ENCODE measurements around the gene UGT3A1.

The UGT3A1 gene

GRCh38 chr5:35908814-35909213 is 82.4 kb downstream of the UGT3A1 start:
- no peak for DNase-seq (ENCODE audit: low read depth)

- no peak for DNase-seq (ENCODE audit: low read depth)
Measured at GRCh38 chr5:35908228-35908627, 83.0 kb downstream of the UGT3A1 start.

- DNase-seq (ENCODE audit: low read depth) = no peak
Measured at GRCh38 chr5:35904443-35905132, 86.6 kb downstream of the UGT3A1 start.

GRCh38 chr5:35903631-35904203 is 87.5 kb downstream of the UGT3A1 start:
- DNase-seq (ENCODE audit: low read depth) = no peak

GRCh38 chr5:35902046-35902672 is 89.0 kb downstream of the UGT3A1 start:
- DNase-seq (ENCODE audit: low read depth) = no peak

All from activated T-helper 1 cell treated with Interleukin-2 at 50 U/mL for 16 hours (primary cell).